ENCODE results near the gene ANKRD17.
"Not testable (repeated sequence)": the region's sequence is repeated elsewhere in the genome, so short reads cannot be mapped to it uniquely, and the experiment has no call there.

The ANKRD17 gene

GRCh38 chr4:73258686-73259570, at the start of gene ANKRD17:
ANKRD17 (minus strand) TSS chr4:73258798; CDS start chr4:73258668, 130 bp downstream.
- in situ Hi-C loops (cut with MboI; ENCODE audit: low sequenced_read_pairs): no loop called here

GRCh38 chr4:73308286-73308685, 49.7 kb upstream of the ANKRD17 start:
- in situ Hi-C loops (cut with MboI; ENCODE audit: low sequenced_read_pairs): no loop called here

- in situ Hi-C loops (cut with MboI; ENCODE audit: low sequenced_read_pairs): no loop called here
Observed at GRCh38 chr4:73303711-73304110, 45.1 kb upstream of the ANKRD17 start.

- in situ Hi-C loops (cut with MboI; ENCODE audit: low sequenced_read_pairs): no loop called here
Observed at GRCh38 chr4:73299548-73300280, 41.1 kb upstream of the ANKRD17 start.

GRCh38 chr4:73292661-73293060, 34.1 kb upstream of the ANKRD17 start:
- in situ Hi-C loops (cut with MboI; ENCODE audit: low sequenced_read_pairs): not testable (repeated sequence)

GRCh38 chr4:73281982-73282381, 23.4 kb upstream of the ANKRD17 start:
- in situ Hi-C loops (cut with MboI; ENCODE audit: low sequenced_read_pairs): no loop called here

GRCh38 chr4:73281396-73281795, 22.8 kb upstream of the ANKRD17 start:
- in situ Hi-C loops (cut with MboI; ENCODE audit: low sequenced_read_pairs): no loop called here

- in situ Hi-C loops (cut with MboI; ENCODE audit: low sequenced_read_pairs): no loop called here
Observed at GRCh38 chr4:73277201-73277600, 18.6 kb upstream of the ANKRD17 start.

- in situ Hi-C loops (cut with MboI; ENCODE audit: low sequenced_read_pairs): no loop called here
Observed at GRCh38 chr4:73275318-73275654, 16.7 kb upstream of the ANKRD17 start.

- in situ Hi-C loops (cut with MboI; ENCODE audit: low sequenced_read_pairs): no loop called here
Observed at GRCh38 chr4:73272816-73273215, 14.2 kb upstream of the ANKRD17 start.

GRCh38 chr4:73267050-73267449, 8.5 kb upstream of the ANKRD17 start:
- in situ Hi-C loops (cut with MboI; ENCODE audit: low sequenced_read_pairs): no loop called here

GRCh38 chr4:73259571-73260090, 1.0 kb upstream of the ANKRD17 start:
- in situ Hi-C loops (cut with MboI; ENCODE audit: low sequenced_read_pairs): no loop called here

- in situ Hi-C loops (cut with MboI; ENCODE audit: low sequenced_read_pairs): no loop called here
Observed at GRCh38 chr4:73258436-73258685, 237 bp downstream of the ANKRD17 start.

GRCh38 chr4:73257651-73258435, 755 bp downstream of the ANKRD17 start:
- in situ Hi-C loops (cut with MboI; ENCODE audit: low sequenced_read_pairs): no loop called here

GRCh38 chr4:73257234-73257633, 1.4 kb downstream of the ANKRD17 start:
- in situ Hi-C loops (cut with MboI; ENCODE audit: low sequenced_read_pairs): no loop called here

- in situ Hi-C loops (cut with MboI; ENCODE audit: low sequenced_read_pairs): not testable (repeated sequence)
Observed at GRCh38 chr4:73255847-73256246, 2.8 kb downstream of the ANKRD17 start.

- in situ Hi-C loops (cut with MboI; ENCODE audit: low sequenced_read_pairs): no loop called here
Observed at GRCh38 chr4:73252001-73252400, 6.6 kb downstream of the ANKRD17 start.

- in situ Hi-C loops (cut with MboI; ENCODE audit: low sequenced_read_pairs): no loop called here
Observed at GRCh38 chr4:73251384-73251783, 7.2 kb downstream of the ANKRD17 start.

- in situ Hi-C loops (cut with MboI; ENCODE audit: low sequenced_read_pairs): no loop called here
Observed at GRCh38 chr4:73250642-73251041, 8.0 kb downstream of the ANKRD17 start.

- in situ Hi-C loops (cut with MboI; ENCODE audit: low sequenced_read_pairs): no loop called here
Observed at GRCh38 chr4:73248821-73249220, 9.8 kb downstream of the ANKRD17 start.

GRCh38 chr4:73248416-73248815, 10.2 kb downstream of the ANKRD17 start:
- in situ Hi-C loops (cut with MboI; ENCODE audit: low sequenced_read_pairs): no loop called here
